ENCODE data around the gene ARL6. TPM values are rescaled to one million over a fixed set of nuclear protein-coding genes. Genes with fewer than 3 reads are reported as not detected.

Gene ARL6
- total RNA-seq, 1 donor from 2014 or later = 6.0 TPM

- Mint-ChIP-seq H3K4me1 (ENCODE audit: unreplicated experiment) (peaks cover 32% of the 10 kb centered on the region), H3K27me3 (peaks cover 65% of the 10 kb centered on the region), H3K4me3 (peak overlapping the region; percentile 99), H3K9me3 (no peaks in the 10 kb centered on the region), H3K27ac (peak overlapping the region; percentile 57), H3K36me3 (peaks cover 7% of the 10 kb centered on the region)
- peak; percentile 70 for DNase-seq (ENCODE audit: extremely low spot score, unreplicated experiment)
- peak; percentile 42 for TF ChIP-seq CTCF (conservative IDR thresholded peaks at IDR 0.05)
These were observed 56.8 kb downstream of the ARL6 start for GRCh38 chr3:97821287-97821773.

GRCh38 chr3:97821774-97822358 lies 57.3 kb downstream of the ARL6 start, which contains the start of gene CRYBG3:
CRYBG3 (plus strand) TSS chr3:97822011; CDS start chr3:97822207, 196 bp downstream.
- Mint-ChIP-seq H3K4me3 (peak within 1 kb of the TSS; percentile 99), H3K27ac (peak within 1 kb of the TSS; percentile 80), H3K27me3 (peaks cover 64% of the 10 kb centered on the region)

GRCh38 chr3:97822359-97822775 lies 57.8 kb downstream of the ARL6 start:
- Mint-ChIP-seq H3K4me1 (ENCODE audit: unreplicated experiment) (peaks cover 32% of the 10 kb centered on the region), H3K4me3 (peak overlapping the region; percentile 99), H3K9me3 (no peaks in the 10 kb centered on the region), H3K27me3 (peaks cover 63% of the 10 kb centered on the region), H3K27ac (peak overlapping the region; percentile 80), H3K36me3 (peaks cover 7% of the 10 kb centered on the region)
- DNase-seq (ENCODE audit: extremely low spot score, unreplicated experiment) = peak; percentile 74
- no peak for TF ChIP-seq CTCF (conservative IDR thresholded peaks at IDR 0.05)

More at GRCh38 chr3:97821774-97822358, 57.3 kb downstream of the ARL6 start, which contains the start of gene CRYBG3:
- peaks cover 32% of the 10 kb centered on the region for H3K4me1 Mint-ChIP-seq (ENCODE audit: unreplicated experiment)
- H3K36me3 Mint-ChIP-seq = peaks cover 7% of the 10 kb centered on the region
- DNase-seq (ENCODE audit: extremely low spot score, unreplicated experiment) = peak; percentile 87
- H3K9me3 Mint-ChIP-seq = no peaks in the 10 kb centered on the region
- TF ChIP-seq CTCF (conservative IDR thresholded peaks at IDR 0.05) = peak; percentile 41

- H3K4me3 Mint-ChIP-seq = peak overlapping the region; percentile 99
- H3K9me3 Mint-ChIP-seq = no peaks in the 10 kb centered on the region
- H3K27ac Mint-ChIP-seq = peak overlapping the region; percentile 80
- no peak for DNase-seq (ENCODE audit: extremely low spot score, unreplicated experiment)
- peaks cover 55% of the 10 kb centered on the region for H3K27me3 Mint-ChIP-seq
- peaks cover 7% of the 10 kb centered on the region for H3K36me3 Mint-ChIP-seq
- TF ChIP-seq CTCF (conservative IDR thresholded peaks at IDR 0.05) = no peak
- peaks cover 28% of the 10 kb centered on the region for H3K4me1 Mint-ChIP-seq (ENCODE audit: unreplicated experiment)
These were observed 58.8 kb downstream of the ARL6 start for GRCh38 chr3:97823046-97824004.

- TF ChIP-seq CTCF (conservative IDR thresholded peaks at IDR 0.05) = no peak
- peaks cover 28% of the 10 kb centered on the region for H3K4me1 Mint-ChIP-seq (ENCODE audit: unreplicated experiment)
- DNase-seq (ENCODE audit: extremely low spot score, unreplicated experiment) = no peak
- peaks cover 7% of the 10 kb centered on the region for H3K36me3 Mint-ChIP-seq
- peaks cover 55% of the 10 kb centered on the region for H3K27me3 Mint-ChIP-seq
- peak overlapping the region; percentile 49 for H3K4me3 Mint-ChIP-seq
- H3K9me3 Mint-ChIP-seq = no peaks in the 10 kb centered on the region
- H3K27ac Mint-ChIP-seq = no peak overlapping the region
These were observed 60.5 kb downstream of the ARL6 start for GRCh38 chr3:97825101-97825500.

Data from type B pancreatic cell (in vitro differentiated cells).